Measurements from ENCODE around the gene GRIN3A.
A peak's percentile ranks its signal among the peaks of the same experiment; 100 is the strongest.
"Not testable (repeated sequence)": the region's sequence is repeated elsewhere in the genome, so short reads cannot be mapped to it uniquely, and the experiment has no call there.

Gene GRIN3A

GRCh38 chr9:101738566-101739183 is at the start of gene GRIN3A:
GRIN3A (minus strand) TSS chr9:101738647; CDS start chr9:101737979, 668 bp downstream.
- DNase-seq: peak; percentile 32

DNA sequence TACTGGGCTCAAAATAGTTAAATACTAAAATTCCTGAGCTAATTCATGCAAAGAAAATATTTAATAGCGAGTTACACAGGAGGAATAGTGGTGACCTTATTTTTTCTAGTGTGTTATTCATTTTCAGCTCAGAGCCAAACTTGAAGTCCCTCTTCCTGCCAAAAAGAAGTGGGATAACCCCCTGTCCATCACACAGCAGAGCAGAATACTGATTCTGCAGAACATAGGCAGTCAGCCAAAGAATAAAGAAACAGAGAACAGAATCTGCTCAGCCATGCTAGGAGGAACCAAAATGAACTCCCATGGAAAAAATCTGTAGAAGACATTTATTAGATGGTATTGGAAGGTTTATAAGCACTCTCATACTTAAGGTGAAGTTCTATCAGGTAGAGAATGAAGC is 49.4 kb upstream of the GRIN3A start:
- no peak for DNase-seq

GRCh38 chr9:101778332-101778731 is 39.9 kb upstream of the GRIN3A start:
- no peak for DNase-seq

DNA sequence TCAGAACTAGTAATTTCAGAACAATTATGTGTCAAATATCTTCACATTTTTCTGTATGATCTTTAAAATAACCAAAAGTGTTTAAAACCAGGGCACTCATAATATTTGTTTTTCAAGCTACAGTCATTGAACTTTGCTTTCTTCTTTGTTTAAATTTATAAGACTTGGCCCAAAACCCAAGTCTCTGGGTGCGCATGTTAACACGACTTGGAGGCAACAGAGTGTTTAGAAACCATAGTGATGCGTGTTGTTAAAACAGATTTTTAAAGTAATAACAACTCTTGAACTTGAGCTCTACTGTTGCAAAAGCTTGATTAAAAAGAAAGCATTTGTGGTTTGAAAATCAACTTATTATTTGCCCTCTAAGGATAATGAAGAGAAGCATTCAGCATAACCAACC is 26.0 kb upstream of the GRIN3A start:
- no peak for DNase-seq

DNA sequence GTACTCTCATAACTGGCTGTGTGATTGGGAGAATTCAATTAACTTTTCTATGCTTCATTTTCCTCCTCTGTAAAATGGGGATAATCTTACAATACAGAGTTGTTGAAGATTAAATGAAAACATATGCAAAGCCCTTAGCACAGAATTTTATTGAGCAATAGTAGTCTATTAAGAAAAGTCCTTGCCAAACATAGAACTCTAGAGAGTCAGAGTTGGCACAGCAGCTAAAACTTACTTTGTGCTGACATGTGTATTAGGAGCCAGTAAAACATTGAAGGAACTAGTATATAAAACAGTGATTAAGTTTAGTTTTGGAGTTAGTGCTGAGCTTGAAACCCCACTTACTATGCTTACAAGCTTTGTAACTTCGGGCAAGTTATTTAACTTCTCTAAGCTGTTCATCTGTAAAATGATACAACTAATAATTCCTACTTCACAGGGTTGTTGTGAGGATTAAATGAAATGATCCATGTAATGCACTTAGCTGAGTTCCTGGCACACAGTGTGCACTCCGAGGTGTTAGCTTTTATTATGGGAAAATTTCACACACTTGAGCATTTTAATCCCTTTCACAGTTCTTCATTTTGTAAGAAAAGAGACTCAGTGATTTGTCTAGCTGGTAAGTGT is 20.0 kb upstream of the GRIN3A start:
- no peak for DNase-seq

DNA sequence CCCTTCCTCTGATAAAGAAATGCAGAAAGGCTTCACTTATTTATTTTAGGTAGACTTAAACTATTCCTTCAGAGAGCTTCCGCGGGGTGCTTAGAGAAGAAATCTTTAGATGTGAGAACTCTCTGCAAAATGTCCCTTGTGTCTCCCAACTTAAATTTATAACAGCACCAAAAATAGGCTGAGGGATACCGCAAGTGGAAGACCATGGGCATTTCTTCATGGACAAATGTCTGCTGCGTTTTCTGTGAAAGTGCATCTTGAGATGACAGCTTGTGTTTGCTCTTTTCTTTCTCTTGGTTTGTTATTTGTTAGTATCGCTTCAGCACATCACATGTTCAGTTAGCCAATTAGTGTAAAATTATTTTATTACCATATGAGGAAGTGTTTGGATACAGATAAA is 15.3 kb upstream of the GRIN3A start:
- no peak for DNase-seq

GRCh38 chr9:101751895-101752294 is 13.4 kb upstream of the GRIN3A start:
- DNase-seq: no peak

DNA sequence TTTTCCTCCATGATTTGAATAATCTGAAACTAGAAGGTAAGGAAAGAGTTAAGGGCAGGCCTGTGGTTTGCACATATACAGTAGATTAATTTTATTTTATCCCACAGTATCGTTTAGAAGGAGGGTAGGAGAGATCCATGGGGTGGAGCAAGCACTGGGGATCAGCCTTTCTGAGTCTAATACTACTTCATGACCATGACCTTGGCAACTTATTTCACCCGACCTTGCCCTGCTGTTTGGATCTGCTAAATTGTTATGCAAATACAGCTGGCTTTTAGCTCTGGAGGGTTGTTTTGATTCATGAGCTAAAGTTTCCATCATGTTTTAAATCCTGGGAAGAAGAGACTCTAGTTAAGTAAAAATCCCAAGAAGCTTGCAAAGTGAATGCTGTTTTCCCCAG is 864 bp upstream of the GRIN3A start:
- DNase-seq: no peak

DNA sequence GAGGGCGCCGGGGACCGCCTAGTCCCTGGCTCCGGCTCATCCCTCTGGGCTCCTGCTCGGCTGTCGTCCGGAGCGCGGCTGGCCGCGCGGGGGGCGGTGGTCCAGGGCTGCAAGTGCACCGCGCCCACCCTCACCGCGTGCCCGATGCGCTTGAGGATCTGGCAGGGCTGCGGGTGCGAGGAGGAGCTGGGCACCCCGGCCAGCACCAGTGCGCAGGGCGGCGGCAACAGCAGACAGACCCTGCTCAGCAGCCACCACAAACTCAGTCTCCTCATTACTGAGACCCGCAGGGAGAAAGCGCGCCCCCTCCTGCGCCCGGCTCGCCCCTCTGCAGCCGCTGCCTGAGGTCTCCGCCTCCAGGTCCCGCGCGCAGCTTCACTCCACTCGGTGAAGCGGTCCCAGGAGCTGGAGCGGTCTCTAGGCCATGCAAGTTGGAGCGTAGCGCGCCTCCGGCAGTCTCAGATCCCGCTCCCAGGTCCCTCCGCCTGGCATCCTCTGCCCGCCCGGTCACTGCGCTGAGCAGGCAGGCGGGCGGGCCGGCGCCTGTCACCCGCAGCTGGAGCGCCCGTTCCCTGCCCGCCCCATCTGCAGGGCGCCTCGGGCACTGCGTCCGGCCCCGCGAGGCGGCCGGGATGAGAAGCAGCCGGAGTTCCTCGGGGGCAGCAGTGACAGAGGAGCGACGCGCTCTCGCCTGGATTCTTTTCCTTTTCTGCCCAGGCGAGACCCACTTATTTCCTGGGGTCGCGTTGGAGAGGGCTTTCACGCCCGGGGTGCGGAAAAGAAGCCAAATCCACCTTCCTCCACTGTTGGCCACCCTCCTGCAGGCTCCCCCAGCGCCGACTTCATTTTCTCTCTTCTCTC is 512 bp downstream of the GRIN3A start:
- DNase-seq: no peak

GRCh38 chr9:101737165-101737704 is 1.2 kb downstream of the GRIN3A start:
- no peak for DNase-seq

DNA sequence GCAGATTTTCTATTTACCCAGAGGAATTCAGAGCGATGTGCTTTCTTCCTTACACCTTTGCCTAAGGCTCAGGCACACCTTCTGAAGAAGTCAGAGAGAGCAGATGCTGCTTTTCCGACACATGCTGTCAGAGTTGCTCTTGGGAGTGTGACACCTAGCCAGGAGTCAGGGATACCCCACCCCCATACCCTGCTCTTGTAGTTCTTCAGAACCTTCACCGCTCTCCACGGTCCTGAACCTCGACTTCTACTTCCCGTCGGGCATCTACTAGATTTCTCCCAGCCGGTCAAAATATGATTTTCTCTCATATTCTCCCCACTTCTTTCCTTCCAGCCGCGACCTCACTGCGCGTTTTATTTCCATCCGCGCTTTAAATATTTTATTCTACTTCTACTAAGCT is 1.7 kb downstream of the GRIN3A start:
- DNase-seq: no peak

DNA sequence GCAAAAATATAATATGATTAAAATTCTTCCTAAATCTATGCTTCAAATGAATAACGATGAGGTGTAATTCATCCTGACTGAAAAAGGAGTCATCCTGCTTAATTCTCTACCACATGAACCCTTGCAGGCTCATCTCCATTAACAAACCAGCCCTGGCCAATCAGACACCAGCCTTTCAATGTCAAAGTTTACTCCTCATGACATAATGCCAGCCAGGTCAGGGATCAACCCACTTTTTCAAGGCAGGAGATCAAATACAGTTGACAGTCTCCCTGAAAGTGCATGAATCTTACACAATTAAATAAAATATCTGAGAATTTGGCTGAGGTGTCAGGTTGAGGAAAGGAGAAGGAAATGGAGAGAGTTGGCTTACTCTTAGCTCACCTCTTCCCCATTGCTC is 7.0 kb downstream of the GRIN3A start:
- DNase-seq: no peak

- no peak for DNase-seq
Observed at GRCh38 chr9:101727612-101728524, 10.6 kb downstream of the GRIN3A start.

DNA sequence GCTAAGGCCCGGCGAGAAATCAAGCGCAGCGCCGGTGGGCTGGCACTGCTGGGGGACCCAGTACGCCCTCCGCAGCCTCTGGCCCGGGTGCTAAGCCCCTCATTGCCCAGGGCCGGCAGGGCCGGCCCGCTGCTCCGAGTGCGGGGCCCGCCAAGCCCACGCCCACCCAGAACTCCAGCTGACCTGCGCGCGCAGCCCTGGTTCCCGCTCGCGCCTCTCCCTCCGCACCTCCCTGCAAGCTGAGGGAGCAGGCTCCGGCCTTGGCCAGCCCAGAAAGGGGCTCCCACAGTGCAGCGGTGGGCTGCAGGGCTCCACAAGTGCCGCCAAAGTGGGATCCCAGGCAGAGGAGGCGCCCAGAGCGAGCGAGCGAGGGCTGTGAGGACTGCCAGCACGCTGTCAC is 14.2 kb downstream of the GRIN3A start:
- DNase-seq: not testable (repeated sequence)

- DNase-seq: no peak
Observed at GRCh38 chr9:101718192-101718591, 20.3 kb downstream of the GRIN3A start.

DNA sequence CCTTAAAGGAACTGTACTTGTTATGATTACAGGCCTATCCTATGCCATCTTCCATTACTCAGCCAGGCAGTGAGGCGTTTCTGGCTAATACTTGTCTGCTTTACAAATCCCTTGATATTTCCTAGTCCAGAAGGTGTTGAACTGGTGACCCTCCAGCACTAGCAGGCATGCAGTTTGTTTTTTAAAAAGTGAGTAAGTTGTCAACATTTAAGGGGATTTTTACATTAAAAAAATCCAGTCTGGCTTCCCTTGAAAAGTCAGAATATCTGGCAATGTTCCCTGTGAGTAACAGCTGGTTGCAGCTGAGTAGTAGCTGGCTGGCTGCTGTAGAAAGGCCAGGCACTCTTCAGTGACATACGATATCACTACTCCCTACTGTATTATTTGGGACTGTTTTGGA is 21.8 kb downstream of the GRIN3A start:
- no peak for DNase-seq

GRCh38 chr9:101711330-101711941 is 27.0 kb downstream of the GRIN3A start:
- DNase-seq: no peak

GRCh38 chr9:101708855-101709254 is 29.6 kb downstream of the GRIN3A start:
- no peak for DNase-seq

DNA sequence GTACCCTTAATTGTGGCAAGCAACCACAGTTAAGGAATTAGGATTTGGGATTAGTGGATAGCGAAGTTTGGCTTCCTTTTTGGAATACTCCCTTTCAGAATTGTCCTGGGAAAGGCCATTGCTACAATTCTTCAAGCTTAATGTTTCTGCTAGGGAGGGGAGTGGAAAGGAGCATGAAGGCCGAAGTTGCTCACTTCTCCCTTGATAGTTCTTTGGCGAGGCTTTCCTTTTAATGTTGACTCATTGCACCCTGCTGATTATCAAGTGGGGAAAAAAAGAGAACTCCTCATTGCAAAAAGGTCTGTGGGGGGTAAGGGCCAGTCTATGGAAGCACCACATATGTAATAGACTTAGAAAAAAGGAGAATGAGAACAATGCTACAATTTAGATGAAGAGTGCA is 30.7 kb downstream of the GRIN3A start:
- no peak for DNase-seq

DNA sequence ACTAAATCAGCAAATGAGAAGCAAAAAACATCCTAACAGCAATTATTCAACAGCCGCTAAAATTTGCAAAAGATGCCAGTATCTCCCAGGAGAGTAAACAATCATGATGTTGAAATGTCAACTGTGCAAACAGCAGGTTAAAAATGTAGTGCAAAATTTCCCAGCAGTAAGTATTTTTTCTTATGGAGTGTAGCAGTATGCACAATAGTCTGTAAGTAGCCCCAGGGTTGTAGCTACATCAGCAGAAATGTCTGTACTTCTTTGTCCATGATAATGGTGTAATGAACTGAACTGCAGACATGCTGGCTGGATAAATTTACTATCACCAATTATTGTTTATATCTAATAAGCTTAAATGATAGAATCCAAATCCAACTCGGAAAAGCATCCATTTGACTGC is 31.4 kb downstream of the GRIN3A start:
- no peak for DNase-seq

DNA sequence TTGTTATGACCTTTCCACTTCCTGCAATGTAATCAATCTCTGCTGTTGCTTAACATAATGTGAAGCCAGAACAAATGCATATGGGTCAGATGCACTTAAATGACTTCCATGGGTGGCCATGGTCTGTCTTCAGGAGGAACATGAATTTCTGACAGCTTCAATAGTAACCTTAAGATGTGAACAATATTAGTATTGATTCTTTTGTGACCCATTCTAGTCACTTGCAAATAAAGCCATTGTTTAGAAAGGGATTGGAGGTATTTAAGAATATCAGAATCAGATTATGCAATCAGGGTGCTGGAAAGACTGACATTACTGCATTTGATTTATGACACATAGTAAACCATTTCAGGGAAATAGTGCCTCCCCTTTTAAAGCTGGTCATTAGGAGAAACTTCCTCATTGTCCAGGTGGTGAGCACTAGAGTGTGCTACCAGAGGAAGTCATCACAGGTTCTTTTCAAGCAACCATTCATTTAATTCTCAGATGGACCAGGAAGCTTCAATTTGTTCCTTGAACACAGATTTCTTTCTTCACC is 32.1 kb downstream of the GRIN3A start:
- DNase-seq: peak; percentile 75

DNA sequence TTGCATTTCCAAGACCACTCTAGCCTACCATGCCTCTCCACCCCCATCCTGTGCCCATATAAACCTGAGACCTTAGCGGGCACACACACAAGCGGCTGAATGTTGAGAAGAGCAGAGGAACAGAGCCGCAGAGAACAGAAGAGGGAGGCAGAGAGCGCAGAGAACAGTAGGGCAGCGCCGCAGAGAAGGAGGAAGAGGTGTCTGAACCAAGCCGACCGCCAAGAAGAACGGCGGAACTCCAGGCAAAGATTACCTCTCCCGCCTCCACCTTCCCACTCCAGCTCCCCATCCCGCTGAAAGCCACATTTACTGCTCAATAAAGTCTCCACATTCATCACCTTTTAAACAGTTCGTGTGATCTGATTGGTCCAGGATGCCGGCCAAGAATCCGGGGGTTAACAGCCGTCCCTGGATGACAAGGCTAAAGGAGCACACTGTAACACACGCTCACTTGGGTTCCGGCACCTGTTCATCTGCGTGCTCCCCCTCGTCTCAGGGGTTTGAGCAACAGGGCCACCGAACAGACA is 33.2 kb downstream of the GRIN3A start:
- peak; percentile 71 for DNase-seq

Measured in DMS153 (cell line).